OCI-M2 (cell line): ENCODE data around the gene TP73.
"Not testable (repeated sequence)": the region's sequence is repeated elsewhere in the genome, so short reads cannot be mapped to it uniquely, and the experiment has no call there.

Experiments
- DNase-seq: peaks from one replicate; lab custom pipeline; 2025; ENCODE audit not compliant: unreplicated experiment; lab: John Stamatoyannopoulos, UW

TP73 gene

GRCh38 chr1:3705341-3705950 is 53.1 kb downstream of the TP73 start:
- no peak for DNase-seq

GRCh38 chr1:3706651-3707297 is 54.5 kb downstream of the TP73 start:
- no peak for DNase-seq

GRCh38 chr1:3707298-3707938 is 55.1 kb downstream of the TP73 start:
- no peak for DNase-seq

GRCh38 chr1:3707939-3708328 is 55.6 kb downstream of the TP73 start:
- DNase-seq, result no peak

- no peak for DNase-seq
These were observed 56.5 kb downstream of the TP73 start for GRCh38 chr1:3708791-3709190.

- no peak for DNase-seq
These were observed 57.9 kb downstream of the TP73 start for GRCh38 chr1:3710251-3710650.

GRCh38 chr1:3711381-3711779 is 59.1 kb downstream of the TP73 start:
- DNase-seq, result no peak

GRCh38 chr1:3711780-3712451 is 59.6 kb downstream of the TP73 start:
- DNase-seq, result no peak

GRCh38 chr1:3712573-3713535 is 60.5 kb downstream of the TP73 start:
- DNase-seq, result no peak

- DNase-seq, result no peak
These were observed 61.5 kb downstream of the TP73 start for GRCh38 chr1:3713840-3714239.

- DNase-seq, result no peak
These were observed 62.0 kb downstream of the TP73 start for GRCh38 chr1:3714284-3714741.

GRCh38 chr1:3714814-3715213 is 62.5 kb downstream of the TP73 start:
- DNase-seq, result no peak

- DNase-seq, result no peak
These were observed 64.0 kb downstream of the TP73 start for GRCh38 chr1:3716351-3716750.

- no peak for DNase-seq
These were observed 64.9 kb downstream of the TP73 start for GRCh38 chr1:3717041-3717714.

- DNase-seq, result no peak
These were observed 65.6 kb downstream of the TP73 start for GRCh38 chr1:3717715-3718601.

- DNase-seq, result no peak
These were observed 66.4 kb downstream of the TP73 start for GRCh38 chr1:3718764-3719163.

- no peak for DNase-seq
These were observed 69.7 kb downstream of the TP73 start for GRCh38 chr1:3721955-3722465.

- DNase-seq, result no peak
These were observed 70.5 kb downstream of the TP73 start for GRCh38 chr1:3722846-3723245.

GRCh38 chr1:3724416-3725030 is 72.2 kb downstream of the TP73 start:
- DNase-seq, result not testable (repeated sequence)
